Endothelial cell of umbilical vein (primary cell): ENCODE measurements around the gene TEX26. TPM values are rescaled to one million over a fixed set of nuclear protein-coding genes. Genes with fewer than 3 reads are reported as not detected.

Experiments
- BruUV-seq: library from RNA; stranded (reverse); fragments of 400-500 nt; replicated peaks from 2 replicates; lab custom pipeline; 2021; lab: Mats Ljungman, UMichigan
- CTCF ChIA-PET: fragments of 300-600, 350-600 bp; sonication (Branson Sonifier 250); formaldehyde crosslinking; loops from one replicate; lab custom pipeline; 2021; ENCODE audit warnings: antibody characterized with exemption, inconsistent platforms; lab: Charles Lee
- POLR2A ChIA-PET: fragments of 300-600, 350-600 bp; sonication (Branson Sonifier 250); formaldehyde crosslinking; loops from one replicate; lab custom pipeline; 2021; ENCODE audit warnings: antibody characterized with exemption, inconsistent platforms; lab: Charles Lee
- DNase-seq: peaks from one replicate; pipeline ENCODE4 v3.0.0-alpha.2; 2011; ENCODE audit warnings: low read depth, low spot score
- FAIRE-seq: peaks from 2 replicates; lab custom pipeline; 2011; peaks lifted over from hg19 to GRCh38; lab: Jason Lieb, UNC
- H2AFZ ChIP-seq: 2 replicates; pipeline ENCODE4 v1.6.0; 2012; ENCODE audit warnings: low read depth, low read length, control low read depth, inconsistent platforms
- H3K27ac ChIP-seq: 2 replicates; pipeline ENCODE4 v1.5.1; 2011; ENCODE audit warnings: low read depth, mild to moderate bottlenecking, control low read depth, low read length, moderate library complexity; ENCODE audit not compliant: insufficient read depth
- H3K27me3 ChIP-seq, 2 experiments: 2 replicates each; pipeline versions ENCODE4 v1.6.0 to v1.6.1; 2011; ENCODE audit warnings: low read length in 2 of 2, mixed read lengths in 1 of 2; ENCODE audit not compliant: control insufficient read depth in 2 of 2, insufficient read depth in 2 of 2
- H3K36me3 ChIP-seq, 2 experiments: 2 replicates in 1 of 2; 3 replicates in 1 of 2; pipeline ENCODE4 v1.5.1; 2011; ENCODE audit warnings: low read length in 2 of 2, mild to moderate bottlenecking in 1 of 2, moderate library complexity in 1 of 2; ENCODE audit not compliant: control insufficient read depth in 2 of 2, insufficient read depth in 2 of 2; ENCODE audit errors: extremely low read depth in 1 of 2
- H3K4me1 ChIP-seq: 3 replicates; pipeline ENCODE4 v1.5.1; 2011; ENCODE audit warnings: mild to moderate bottlenecking, low read length; ENCODE audit not compliant: control insufficient read depth, insufficient read depth; ENCODE audit errors: extremely low read depth
- H3K4me2 ChIP-seq: 2 replicates; pipeline ENCODE4 v1.6.1; 2011; ENCODE audit warnings: low read length, control low read depth, mixed read lengths; ENCODE audit not compliant: insufficient read depth
- H3K4me3 ChIP-seq, 3 experiments: fragments of 200-600 bp in 1 of 3; sonication (generic), shearing (Covaris generic) in 1 of 3; replicated peaks in 1 of 3; 2 replicates each; pipeline ENCODE4 v1.5.1; 2011 to 2016; ENCODE audit warnings: control low read depth in 3 of 3, low read length in 3 of 3, mild to moderate bottlenecking in 2 of 3, inconsistent platforms in 1 of 3, low read depth in 1 of 3, moderate library complexity in 1 of 3; ENCODE audit not compliant: insufficient read depth in 1 of 3
- H3K79me2 ChIP-seq: 2 replicates; pipeline ENCODE4 v1.6.0; 2012; ENCODE audit warnings: low read length, inconsistent platforms; ENCODE audit not compliant: control insufficient read depth, insufficient read depth
- H3K9ac ChIP-seq: replicated peaks from 2 replicates; pipeline ENCODE3; 2011; ENCODE audit warnings: low read length, control low read depth; ENCODE audit not compliant: insufficient read depth; ENCODE audit errors: extremely low read depth
- H3K9me1 ChIP-seq: replicated peaks from 3 replicates; pipeline ENCODE4 v1.6.0; 2011; ENCODE audit warnings: mild to moderate bottlenecking, low read length; ENCODE audit not compliant: control insufficient read depth, insufficient read depth; ENCODE audit errors: extremely low read depth
- H3K9me3 ChIP-seq: replicated peaks from 2 replicates; pipeline ENCODE4 v1.5.1; 2012; ENCODE audit warnings: low read length, inconsistent platforms; ENCODE audit not compliant: control insufficient read depth, insufficient read depth
- H4K20me1 ChIP-seq: replicated peaks from 2 replicates; pipeline ENCODE3; 2011; ENCODE audit warnings: mild to moderate bottlenecking, low read length; ENCODE audit not compliant: control insufficient read depth, insufficient read depth; ENCODE audit errors: extremely low read depth
- CTCF ChIP-seq, 2 donors: IDR thresholded peaks; 1 replicate in 1 of 2; 2 replicates in 1 of 2; pipeline ENCODE4 v1.5.1; 2011; ENCODE audit warnings: low read length in 2 of 2, mild to moderate bottlenecking in 2 of 2, moderate library complexity in 2 of 2, control low read depth in 1 of 2, inconsistent platforms in 1 of 2, low read depth in 1 of 2; ENCODE audit not compliant: insufficient read depth in 1 of 2; ENCODE audit errors: extremely low read depth in 1 of 2
- EZH2 ChIP-seq: IDR thresholded peaks from 2 replicates; pipeline ENCODE4 v1.6.1; 2012; ENCODE audit warnings: borderline replicate concordance, low read depth, mild to moderate bottlenecking, moderate library complexity, low read length, inconsistent platforms; ENCODE audit not compliant: severe bottlenecking
- FOS ChIP-seq: IDR thresholded peaks from 2 replicates; pipeline ENCODE4 v1.6.1; 2011; ENCODE audit warnings: mild to moderate bottlenecking, low read length, moderate library complexity, borderline replicate concordance; ENCODE audit not compliant: insufficient read depth
- GATA2 ChIP-seq: IDR thresholded peaks from 2 replicates; pipeline ENCODE4 v1.7.0; 2011; ENCODE audit warnings: low read depth, mild to moderate bottlenecking, moderate library complexity, mixed read lengths, low read length; ENCODE audit not compliant: insufficient read length, insufficient read depth
- JUN ChIP-seq: IDR thresholded peaks from 2 replicates; pipeline ENCODE4 v1.6.1; 2011; ENCODE audit warnings: borderline replicate concordance, low read depth; ENCODE audit not compliant: insufficient read length, insufficient read depth
- MAX ChIP-seq: IDR thresholded peaks from 2 replicates; pipeline ENCODE4 v1.6.1; 2011; ENCODE audit not compliant: insufficient read depth, insufficient read length
- MYC ChIP-seq: IDR thresholded peaks from one replicate; pipeline ENCODE4 v1.6.1; 2011; ENCODE audit warnings: mild to moderate bottlenecking, low read depth, low read length
- POLR2A ChIP-seq: IDR thresholded peaks from 2 replicates; pipeline ENCODE4 v1.6.1; 2012; ENCODE audit warnings: low read depth, mild to moderate bottlenecking, control low read depth, low read length
- POLR2AphosphoS5 ChIP-seq: IDR thresholded peaks from 2 replicates; pipeline ENCODE4 v1.6.1; 2012; ENCODE audit warnings: low read depth, mild to moderate bottlenecking, control low read depth, low read length, moderate library complexity; ENCODE audit not compliant: insufficient read depth
- dilution Hi-C: fragments of 300-500 bp; cut with MboI; formaldehyde crosslinking; loops from one replicate; pipeline ENCODE4 v1.15.0; 2019; ENCODE audit warnings: low sequenced_read_pairs; ENCODE audit not compliant: extremely low pct_ligation_motif_present
- intact Hi-C: fragments of 100-400 bp; cut with micrococcal nuclease; formaldehyde crosslinking; loops from one replicate; pipeline ENCODE4 v1.10.0; 2022
- polyA plus RNA-seq, 4 experiments: library from polyadenylated mRNA; depleted of rRNA in 3 of 4; stranded (reverse) in 3 of 4; unstranded in 1 of 4; fragments of >200 nt; gene quantifications; 2 replicates each; pipeline versions ENCODE4 v1.2.1 to v1.2.3, GENCODE V29; 2011 to 2012; ENCODE audit warnings: missing spikeins in 1 of 4
- total RNA-seq: library from RNA; stranded (reverse); gene quantifications from 2 replicates; pipeline ENCODE4 v1.2.3, GENCODE V29; 2021

TEX26 gene
- total and polyA plus RNA-seq, 2 donors (not counting 3 experiments of a cell fraction or from before 2014, with no cell fraction given) = not detected

- H3K9me1 ChIP-seq = no peaks in the 10 kb centered on the region
These were observed 72.6 kb downstream of the TEX26 start for GRCh38 chr13:31005066-31005465.

More at GRCh38 chr13:31005066-31005465, 72.6 kb downstream of the TEX26 start:
- Histone ChIP-seq H3K36me3 (no peaks in the 10 kb centered on the region), H3K4me3 (no peak overlapping the region), H3K79me2 (no peaks in the 10 kb centered on the region), H2AFZ (no peak overlapping the region), H3K9ac (no peak overlapping the region), H3K27me3 (peaks cover 5 to 10% of the 10 kb centered on the region in 2 experiments), H3K4me1 (no peaks in the 10 kb centered on the region), H3K4me2 (no peak overlapping the region), H4K20me1 (no peaks in the 10 kb centered on the region), H3K27ac (no peak overlapping the region), H3K9me3 (no peaks in the 10 kb centered on the region)
- BruUV-seq = no TSS peak
- dilution Hi-C loops (no loop called here), intact Hi-C loops (no loop called here)
- ChIA-PET CTCF (no interaction called here), POLR2A (no interaction called here)
- TF ChIP-seq MYC = no peak
- no peak for TF ChIP-seq POLR2AphosphoS5
- TF ChIP-seq FOS = no peak
- no peak for TF ChIP-seq POLR2A
- no peak for TF ChIP-seq JUN
- no peak for TF ChIP-seq CTCF (IDR thresholded peaks at IDR 0.05; ENCODE audit: extremely low read depth in 1 of 2, insufficient read depth in 1 of 2, low read depth in 1 of 2, low read length in 2 of 2)
- TF ChIP-seq EZH2 = no peak
- TF ChIP-seq GATA2 = no peak
- TF ChIP-seq MAX = no peak
- no peak for DNase-seq
- FAIRE-seq = no peak
